ENCODE measurements around the gene PDZD2. TPM values are rescaled to one million over a fixed set of nuclear protein-coding genes. Genes with fewer than 3 reads are reported as not detected.
"Not testable (repeated sequence)": the region's sequence is repeated elsewhere in the genome, so short reads cannot be mapped to it uniquely, and the experiment has no call there.

Gene PDZD2
- polyA plus RNA-seq, 3 donors: 2.5 to 38.9 (median 12.0) TPM

- H3K27ac ChIP-seq (ENCODE audit: low read depth, low read length): no peak overlapping the region
- WGBS, 3 donors: 68 to 80% (median 74%) methylated on average over 9 of the region's 9 CpGs
These were observed 460.6 kb downstream of the PDZD2 start for GRCh38 chr5:32099486-32100035.

DNA sequence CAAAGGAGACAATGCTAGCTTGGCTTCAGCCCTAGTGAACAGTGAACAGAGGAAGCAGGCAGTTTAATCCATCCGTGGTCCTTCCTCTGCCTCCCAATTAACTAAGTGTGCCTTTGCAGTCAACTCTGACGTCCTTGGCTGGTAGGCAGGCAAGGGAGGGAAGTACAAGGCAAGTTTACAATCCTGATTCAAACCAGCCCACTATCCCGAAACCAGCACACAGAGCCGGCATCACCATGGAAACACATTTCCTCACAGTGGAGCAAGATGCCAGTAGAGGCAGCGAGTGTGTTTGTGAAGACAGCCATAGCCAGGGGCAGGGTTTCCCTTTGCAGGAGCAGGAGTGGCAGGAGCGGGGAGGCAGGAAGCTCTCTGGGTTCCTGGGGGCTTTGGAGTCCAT is 461.3 kb downstream of the PDZD2 start:
- WGBS, 3 donors: 65 to 85% (median 72%) methylated on average over 6 of the region's 6 CpGs
- H3K27ac ChIP-seq (ENCODE audit: low read depth, low read length): no peak overlapping the region

DNA sequence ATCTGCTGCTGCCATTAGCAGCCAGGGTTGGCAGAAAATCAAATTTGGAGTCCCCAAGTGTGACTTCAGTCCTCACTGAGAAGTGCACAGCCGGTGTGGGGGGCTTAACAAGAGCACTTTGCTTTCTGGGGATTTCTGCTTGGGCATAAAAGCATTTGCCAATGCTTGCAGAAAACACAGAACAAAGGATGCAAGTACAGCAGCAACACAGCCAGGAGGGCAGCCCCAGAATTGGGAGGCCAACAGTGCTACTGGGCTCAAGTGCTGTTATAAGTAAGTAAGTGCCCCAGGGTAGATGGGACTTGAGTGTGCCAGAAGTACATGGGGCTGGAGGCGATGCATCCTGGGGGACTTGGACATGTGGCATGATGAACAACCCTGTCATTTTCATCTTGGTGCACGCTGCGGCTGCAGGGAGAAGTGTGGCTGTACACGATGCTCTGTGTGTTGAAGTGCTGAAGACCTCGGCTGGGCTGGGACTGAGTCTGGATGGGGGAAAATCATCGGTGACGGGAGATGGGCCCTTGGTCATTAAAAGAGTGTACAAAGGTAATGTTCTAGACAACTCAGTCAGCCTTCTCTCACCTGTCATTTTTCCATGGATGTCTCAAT is 461.9 kb downstream of the PDZD2 start:
- 84 to 92% (median 92%) methylated on average over 8 of the region's 8 CpGs for WGBS, 3 donors
- no peak overlapping the region for H3K27ac ChIP-seq (ENCODE audit: low read depth, low read length)

GRCh38 chr5:32102254-32102986 is 463.5 kb downstream of the PDZD2 start:
- WGBS, 3 donors: 85 to 92% (median 88%) methylated on average over 12 of the region's 12 CpGs

GRCh38 chr5:32103521-32103920 is 464.6 kb downstream of the PDZD2 start:
- WGBS, 3 donors: 93 to 98% (median 95%) methylated on average over 12 of the region's 12 CpGs
- H3K27ac ChIP-seq (ENCODE audit: low read depth, low read length): no peak overlapping the region

More at GRCh38 chr5:32102254-32102986, 463.5 kb downstream of the PDZD2 start:
- H3K27ac ChIP-seq (ENCODE audit: low read depth, low read length): no peak overlapping the region

GRCh38 chr5:32107291-32107690 is 468.4 kb downstream of the PDZD2 start:
- 94 to 96% (median 96%) methylated on average over 4 of the region's 4 CpGs for WGBS, 3 donors
- no peak overlapping the region for H3K27ac ChIP-seq (ENCODE audit: low read depth, low read length)

GRCh38 chr5:32108167-32108566 is 469.2 kb downstream of the PDZD2 start:
- WGBS, 3 donors: 83 to 93% (median 89%) methylated on average over 4 of the region's 4 CpGs
- H3K27ac ChIP-seq (ENCODE audit: low read depth, low read length): no peak overlapping the region

GRCh38 chr5:32109236-32109635 is 470.3 kb downstream of the PDZD2 start:
- 86 to 91% (median 91%) methylated on average over 10 of the region's 10 CpGs for WGBS, 3 donors
- no peak overlapping the region for H3K27ac ChIP-seq (ENCODE audit: low read depth, low read length)

- no peak overlapping the region for H3K27ac ChIP-seq (ENCODE audit: low read depth, low read length)
- WGBS, 3 donors: 79 to 91% (median 83%) methylated on average over 5 of the region's 5 CpGs
These were observed 471.3 kb downstream of the PDZD2 start for GRCh38 chr5:32110111-32110696.

DNA sequence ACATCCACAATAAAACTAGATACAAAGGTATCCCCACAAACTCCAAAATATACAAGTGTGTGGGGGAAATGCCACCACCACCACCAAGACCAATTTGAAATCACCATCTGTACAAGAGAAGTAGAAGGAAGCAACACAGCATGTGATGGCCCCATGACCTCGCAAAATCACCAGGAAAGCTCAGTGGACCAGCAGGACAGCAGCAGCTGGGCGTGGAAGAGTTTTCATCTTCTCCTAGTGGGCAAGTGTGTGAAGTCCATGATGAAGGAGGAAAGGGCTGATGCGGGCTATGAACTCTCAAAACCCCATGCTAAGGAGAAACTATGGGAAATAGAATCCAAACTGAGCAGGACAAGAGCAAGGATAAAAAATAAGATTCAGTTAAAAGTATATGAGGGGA is 477.1 kb downstream of the PDZD2 start:
- 82 to 91% (median 90%) methylated on average over 3 of the region's 3 CpGs for WGBS, 3 donors
- H3K27ac ChIP-seq (ENCODE audit: low read depth, low read length): no peak overlapping the region

DNA sequence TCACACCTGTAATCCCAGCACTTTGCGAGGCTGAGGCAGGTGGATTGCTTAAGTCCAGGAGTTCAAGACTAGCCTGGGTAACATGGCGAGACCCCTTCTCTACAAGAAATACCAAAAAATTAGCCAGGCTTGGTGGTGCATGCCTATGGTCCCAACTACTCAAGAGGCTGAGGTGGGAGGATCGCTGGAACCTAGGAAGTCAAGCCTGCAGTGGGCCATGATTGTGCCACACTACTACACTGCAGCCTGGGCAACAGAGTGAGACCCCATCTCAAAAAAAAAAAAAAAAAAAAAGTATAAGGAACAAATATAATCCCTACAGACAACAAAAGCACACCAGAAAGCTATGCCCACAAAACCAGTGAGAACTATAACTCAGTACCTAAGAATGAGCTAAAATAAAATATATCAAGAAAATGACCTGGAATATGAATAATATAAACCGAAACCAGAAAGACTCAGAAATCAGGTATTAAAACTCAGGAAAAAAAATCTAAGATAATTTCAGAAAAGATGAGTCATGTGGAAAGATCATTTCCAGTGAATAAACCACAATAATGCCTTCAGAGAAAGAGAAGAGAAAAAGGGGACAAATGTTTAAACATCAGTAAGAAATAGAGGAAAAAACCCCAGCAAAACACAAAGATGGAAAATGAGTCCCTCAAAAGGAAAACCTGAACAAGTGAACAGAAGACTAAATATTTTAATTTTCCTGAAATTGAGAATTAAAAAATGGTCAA is 477.8 kb downstream of the PDZD2 start:
- WGBS, 3 donors: 96 to 97% (median 97%) methylated on average over 4 of the region's 4 CpGs
- H3K27ac ChIP-seq (ENCODE audit: low read depth, low read length): no peak overlapping the region

GRCh38 chr5:32118922-32119321 is 480.0 kb downstream of the PDZD2 start:
- WGBS, 3 donors: 91 to 93% (median 93%) methylated on average over 8 of the region's 8 CpGs

DNA sequence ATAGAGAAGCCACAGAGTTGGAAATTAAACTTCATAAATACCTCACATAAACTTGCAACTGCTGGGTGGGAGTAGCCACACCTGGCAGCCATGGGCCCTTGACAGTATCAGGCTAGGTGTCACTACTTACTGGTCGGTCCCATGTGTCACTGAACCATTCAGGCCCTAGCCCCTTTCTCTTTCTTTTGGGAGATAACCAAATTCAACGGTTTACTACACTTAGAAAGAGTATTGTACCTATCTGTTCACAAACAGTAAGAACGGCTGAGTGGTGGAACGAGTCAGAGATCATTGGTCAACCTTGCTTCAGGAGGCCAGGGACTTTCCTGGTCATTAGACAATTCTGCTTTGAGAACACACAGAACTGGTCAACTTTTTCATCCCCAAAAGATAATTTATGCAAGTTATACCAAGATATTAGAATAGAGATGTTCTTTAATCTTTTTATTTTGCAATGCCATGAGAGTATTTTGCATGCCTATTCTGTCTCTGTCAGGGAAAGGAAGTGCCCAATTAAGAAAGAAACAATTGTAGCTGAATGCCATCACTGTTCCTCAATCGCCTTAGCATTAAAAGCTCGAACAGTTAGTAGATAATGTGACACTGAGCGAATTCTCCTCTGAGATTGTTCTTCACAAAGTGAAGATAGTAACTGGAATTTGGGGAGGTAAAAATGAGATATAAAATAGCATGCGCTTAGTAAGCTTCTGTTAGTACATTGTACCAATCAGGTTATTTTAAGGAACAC is 484.3 kb downstream of the PDZD2 start:
- 74 to 89% (median 87%) methylated on average over 8 of the region's 8 CpGs for WGBS, 3 donors
- H3K27ac ChIP-seq (ENCODE audit: low read depth, low read length): no peak overlapping the region

More at GRCh38 chr5:32118922-32119321, 480.0 kb downstream of the PDZD2 start:
- not testable (repeated sequence) for H3K27ac ChIP-seq (ENCODE audit: low read depth, low read length)

- 75 to 85% (median 85%) methylated on average over 6 of the region's 6 CpGs for WGBS, 3 donors
- no peak overlapping the region for H3K27ac ChIP-seq (ENCODE audit: low read depth, low read length)
These were observed 485.2 kb downstream of the PDZD2 start for GRCh38 chr5:32123889-32124676.

DNA sequence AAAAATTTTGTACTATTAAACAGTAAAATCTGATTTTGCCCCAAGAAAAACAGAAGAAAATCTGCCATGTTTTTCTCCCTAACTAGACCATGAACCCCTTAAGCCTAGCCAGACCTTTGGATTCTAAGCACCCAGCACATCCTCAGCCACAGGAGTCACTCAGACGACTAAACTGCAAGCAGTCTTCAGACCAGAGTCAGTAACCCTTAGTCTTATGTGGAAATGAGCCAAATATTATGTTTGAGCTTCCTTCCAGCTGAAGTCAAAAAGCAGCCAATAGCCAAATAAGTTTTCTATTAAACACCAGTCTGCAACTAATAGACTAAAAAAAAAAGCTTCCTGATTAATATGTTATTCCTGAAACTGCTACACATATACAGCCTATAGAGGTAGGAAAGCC is 487.8 kb downstream of the PDZD2 start:
- whole genome bisulfite sequencing, 3 donors: 28 to 46% (median 44%) methylated on average over 1 of the region's 1 CpG
- H3K27ac ChIP-seq (ENCODE audit: low read depth, low read length): no peak overlapping the region

DNA sequence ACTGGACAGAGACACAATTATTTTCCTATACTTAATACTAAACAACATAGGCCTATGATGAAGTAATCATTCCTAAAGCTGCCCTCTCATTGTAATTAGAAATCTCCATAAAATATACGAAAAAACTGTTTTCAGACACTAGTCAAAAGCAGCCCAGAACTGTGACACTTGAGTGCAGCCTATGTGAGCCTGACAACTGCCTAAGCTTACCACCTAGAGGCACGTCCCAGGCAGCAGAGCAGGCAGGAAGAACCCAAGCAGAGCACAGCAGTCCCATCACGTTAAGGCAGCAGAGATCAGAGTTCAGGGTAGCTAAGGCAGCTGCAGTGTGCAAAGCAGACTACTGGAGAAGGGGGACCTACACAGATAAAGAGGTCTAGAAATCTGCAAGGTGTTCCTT is 488.8 kb downstream of the PDZD2 start:
- H3K27ac ChIP-seq (ENCODE audit: low read depth, low read length): no peak overlapping the region
- WGBS, 3 donors: 74 to 79% (median 76%) methylated on average over 3 of the region's 3 CpGs

- 74 to 87% (median 83%) methylated on average over 7 of the region's 7 CpGs for WGBS, 3 donors
- no peak overlapping the region for H3K27ac ChIP-seq (ENCODE audit: low read depth, low read length)
These were observed 490.2 kb downstream of the PDZD2 start for GRCh38 chr5:32129074-32129598.
